Stomach (tissue), 9 donors: ENCODE measurements around the gene NCOA3. TPM values are rescaled to one million over a fixed set of nuclear protein-coding genes. Genes with fewer than 3 reads are reported as not detected.

Experiments
- DNase-seq, 2 donors: peaks; one replicate each; pipeline versions ENCODE4 v3.0.0 to v3.0.0-alpha.2; 2013 to 2019
- H3K27ac ChIP-seq, 5 donors: fragments of 200-600 bp in 4 of 5; sonication (generic) in 4 of 5; one replicate each; pipeline ENCODE4 v1.5.1; 2013 to 2019; ENCODE audit warnings: mild to moderate bottlenecking in 1 of 5, moderate library complexity in 1 of 5
- H3K27me3 ChIP-seq, 3 donors: fragments of 200-600 bp; sonication (generic); one replicate each; pipeline ENCODE4 v1.5.1; 2017 to 2019; ENCODE audit warnings: mixed run types in 1 of 3
- H3K36me3 ChIP-seq, 4 donors: fragments of 200-600 bp; sonication (generic); 1 replicate in 3 of 4; 2 replicates in 1 of 4; pipeline ENCODE4 v1.5.1; 2016 to 2019
- H3K4me1 ChIP-seq, 4 donors: fragments of 200-600 bp; sonication (generic); one replicate each; pipeline ENCODE4 v1.5.1; 2016 to 2019
- H3K4me3 ChIP-seq, 4 donors: fragments of 200-600 bp; sonication (generic) in 3 of 4; one replicate each; pipeline ENCODE4 v1.5.1; 2016 to 2019; ENCODE audit warnings: mild to moderate bottlenecking in 1 of 4
- H3K9me3 ChIP-seq, 4 donors: fragments of 200-600 bp; sonication (generic); one replicate each; pipeline ENCODE4 v1.5.1; 2016 to 2019
- EP300 ChIP-seq: sonication (generic); formaldehyde crosslinking; IDR thresholded peaks from one replicate; pipeline ENCODE4 v1.6.1; 2017; ENCODE audit warnings: antibody characterized with exemption
- POLR2A ChIP-seq, 4 donors: fragments of 450-650 bp; IDR thresholded peaks; one replicate each; pipeline ENCODE4 v1.6.1; 2016; ENCODE audit warnings: antibody characterized with exemption in 4 of 4, control low read depth in 2 of 4, mild to moderate bottlenecking in 1 of 4, moderate library complexity in 1 of 4
- POLR2AphosphoS5 ChIP-seq, 3 donors: sonication (generic); formaldehyde crosslinking; IDR thresholded peaks; one replicate each; pipeline ENCODE4 v1.6.1; 2016; ENCODE audit warnings: antibody characterized with exemption in 3 of 3
- WGBS, 5 donors: extraction: QIAGEN DNeasy Blood & Tissue Kit in 3 of 5; methylation state at CpG; one replicate each; pipeline versions ENCODE4 v1.1.5 to v1.1.7; 2013 to 2018; 5-methylcytosine and 5-hydroxymethylcytosine counted together
- intact Hi-C: fragments of 100-400 bp; cut with DNase I; formaldehyde crosslinking; loops from one replicate; pipeline ENCODE4 v1.15.1; 2023; ENCODE audit warnings: low total_unique reads
- polyA plus RNA-seq, 3 donors: library from polyadenylated mRNA; stranded (reverse); fragments of 200-250 nt; gene quantifications; one replicate each; pipeline ENCODE4 v1.2.3, GENCODE V29; 2013
- total RNA-seq, 5 donors: library from RNA; depleted of rRNA; stranded (reverse); fragments of >200 nt; gene quantifications; one replicate each; pipeline versions ENCODE4 v1.1.0 to v1.2.3, GENCODE V29; 2014 to 2016
- TF ChIP-seq, protein P1 (sequence below), 7 experiments: fragments of 450-650 bp in 4 of 7; fragments of 200-600 bp in 3 of 7; sonication (generic) in 3 of 7; IDR thresholded peaks; one replicate each; pipeline ENCODE4 v1.5.1; 2016 to 2019; ENCODE audit warnings: antibody characterized with exemption in 7 of 7, control low read depth in 2 of 7, mild to moderate bottlenecking in 1 of 7
- donor health status: healthy with polysubstance abuse.
- donor health status: Bipolar disorder and iron deficiency.
- donor health status: healthy.

Gene NCOA3
- total and polyA plus RNA-seq, 8 donors = 4.1 to 60.8 (median 16.3) TPM

DNA sequence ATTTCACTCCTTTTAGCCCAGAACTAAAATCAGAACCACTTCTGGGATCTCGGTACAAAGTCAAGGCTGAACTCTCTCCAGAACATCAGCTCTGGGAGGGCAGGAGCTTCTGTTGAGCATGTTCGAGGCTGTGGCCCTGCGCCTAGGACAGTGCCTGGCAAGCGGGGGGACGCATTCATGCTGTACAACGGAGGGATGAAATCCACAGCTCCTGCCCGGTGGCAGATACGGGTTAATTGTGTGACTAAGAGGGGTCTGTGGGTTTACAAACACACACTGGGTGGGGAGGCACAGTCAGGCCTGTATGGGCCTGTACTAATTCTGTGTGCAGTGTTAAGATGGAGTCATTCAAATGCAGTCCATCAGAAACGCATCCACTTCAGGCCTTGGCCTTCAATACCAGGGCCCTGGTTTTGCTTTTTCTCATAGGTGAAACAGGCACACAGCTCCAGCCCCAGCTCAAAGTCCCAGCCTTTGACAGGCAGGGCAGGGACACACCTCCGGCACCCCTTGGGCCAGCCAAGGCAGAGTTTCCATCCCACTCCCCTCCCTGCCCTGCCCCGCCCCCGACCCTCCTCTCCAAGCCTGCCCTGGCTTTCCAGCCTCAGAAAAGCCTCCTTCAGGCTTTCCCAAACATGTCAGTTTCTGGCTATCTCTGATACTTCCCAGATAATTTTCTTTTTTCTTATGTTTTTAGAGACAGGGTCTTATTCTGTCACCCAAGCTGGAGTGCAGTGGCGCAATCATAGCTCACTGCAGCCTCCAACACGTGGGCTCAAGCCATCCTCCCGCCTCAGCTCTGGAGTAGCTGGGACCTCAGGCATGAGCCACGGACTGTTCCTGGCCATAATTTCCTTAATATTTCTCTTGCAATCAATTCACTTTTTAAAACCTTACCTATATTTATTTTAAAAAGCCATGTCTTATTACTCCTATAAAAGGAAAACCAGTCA lies 173.8 kb downstream of the NCOA3 start:
- DNase-seq = no peak
- Histone ChIP-seq H3K4me1 (no peaks in the 10 kb centered on the region), H3K4me3 (no peak overlapping the region), H3K36me3 (peaks cover 0 to 38% (median 17%) of the 10 kb centered on the region in 4 donors), H3K27me3 (no peaks in the 10 kb centered on the region), H3K9me3 (no peaks in the 10 kb centered on the region), H3K27ac (no peak overlapping the region)
- intact Hi-C loops = loop anchor here (5.0 kb wide), 1 partner anchor 947 kb away; no protein-coding TSS in a partner anchor
- TF ChIP-seq, protein P1, sequence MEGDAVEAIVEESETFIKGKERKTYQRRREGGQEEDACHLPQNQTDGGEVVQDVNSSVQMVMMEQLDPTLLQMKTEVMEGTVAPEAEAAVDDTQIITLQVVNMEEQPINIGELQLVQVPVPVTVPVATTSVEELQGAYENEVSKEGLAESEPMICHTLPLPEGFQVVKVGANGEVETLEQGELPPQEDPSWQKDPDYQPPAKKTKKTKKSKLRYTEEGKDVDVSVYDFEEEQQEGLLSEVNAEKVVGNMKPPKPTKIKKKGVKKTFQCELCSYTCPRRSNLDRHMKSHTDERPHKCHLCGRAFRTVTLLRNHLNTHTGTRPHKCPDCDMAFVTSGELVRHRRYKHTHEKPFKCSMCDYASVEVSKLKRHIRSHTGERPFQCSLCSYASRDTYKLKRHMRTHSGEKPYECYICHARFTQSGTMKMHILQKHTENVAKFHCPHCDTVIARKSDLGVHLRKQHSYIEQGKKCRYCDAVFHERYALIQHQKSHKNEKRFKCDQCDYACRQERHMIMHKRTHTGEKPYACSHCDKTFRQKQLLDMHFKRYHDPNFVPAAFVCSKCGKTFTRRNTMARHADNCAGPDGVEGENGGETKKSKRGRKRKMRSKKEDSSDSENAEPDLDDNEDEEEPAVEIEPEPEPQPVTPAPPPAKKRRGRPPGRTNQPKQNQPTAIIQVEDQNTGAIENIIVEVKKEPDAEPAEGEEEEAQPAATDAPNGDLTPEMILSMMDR (IDR thresholded peaks at IDR 0.05) = no peak
- 85 to 92% (median 91%) methylated on average over 16 of the region's 16 CpGs for WGBS, 5 donors

DNA sequence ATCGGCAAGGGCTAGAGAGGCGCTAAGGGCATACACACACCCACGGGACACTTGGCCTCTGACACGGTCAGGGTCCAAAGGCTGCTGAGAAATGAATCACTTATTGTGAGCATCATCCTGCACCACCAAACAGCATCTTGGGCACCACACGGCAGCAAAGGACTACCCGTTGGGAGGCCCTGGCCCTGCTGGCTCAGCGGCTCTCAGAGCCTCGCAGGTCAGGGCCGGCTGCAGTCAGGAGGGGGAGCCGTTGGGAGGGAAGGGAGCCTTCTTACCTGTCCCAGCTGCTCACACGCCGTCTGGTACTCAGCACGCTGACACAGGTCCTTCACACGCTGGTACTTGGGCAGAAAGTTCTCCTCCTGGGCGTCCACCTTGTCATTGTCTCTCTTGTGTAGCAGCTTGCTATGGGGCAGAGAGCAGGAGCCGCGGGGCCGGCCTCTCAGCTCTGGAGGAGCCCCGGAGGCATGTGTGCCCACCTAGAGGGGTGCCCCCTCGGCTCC lies 174.6 kb downstream of the NCOA3 start:
- H3K9me3 ChIP-seq = no peaks in the 10 kb centered on the region
- H3K27me3 ChIP-seq = no peaks in the 10 kb centered on the region
- H3K4me1 ChIP-seq = no peaks in the 10 kb centered on the region
- TF ChIP-seq POLR2AphosphoS5 (IDR thresholded peaks at IDR 0.05) = no peak
- H3K27ac ChIP-seq = no peak overlapping the region
- WGBS, 5 donors = 83 to 88% (median 84%) methylated on average over 13 to 20 of the region's 20 CpGs
- intact Hi-C loops = loop anchor here (5.0 kb wide), 1 partner anchor 946 kb away; no protein-coding TSS in a partner anchor
- peaks cover 0 to 36% (median 17%) of the 10 kb centered on the region in 4 donors for H3K36me3 ChIP-seq
- H3K4me3 ChIP-seq = no peak overlapping the region
- DNase-seq = no peak

DNA sequence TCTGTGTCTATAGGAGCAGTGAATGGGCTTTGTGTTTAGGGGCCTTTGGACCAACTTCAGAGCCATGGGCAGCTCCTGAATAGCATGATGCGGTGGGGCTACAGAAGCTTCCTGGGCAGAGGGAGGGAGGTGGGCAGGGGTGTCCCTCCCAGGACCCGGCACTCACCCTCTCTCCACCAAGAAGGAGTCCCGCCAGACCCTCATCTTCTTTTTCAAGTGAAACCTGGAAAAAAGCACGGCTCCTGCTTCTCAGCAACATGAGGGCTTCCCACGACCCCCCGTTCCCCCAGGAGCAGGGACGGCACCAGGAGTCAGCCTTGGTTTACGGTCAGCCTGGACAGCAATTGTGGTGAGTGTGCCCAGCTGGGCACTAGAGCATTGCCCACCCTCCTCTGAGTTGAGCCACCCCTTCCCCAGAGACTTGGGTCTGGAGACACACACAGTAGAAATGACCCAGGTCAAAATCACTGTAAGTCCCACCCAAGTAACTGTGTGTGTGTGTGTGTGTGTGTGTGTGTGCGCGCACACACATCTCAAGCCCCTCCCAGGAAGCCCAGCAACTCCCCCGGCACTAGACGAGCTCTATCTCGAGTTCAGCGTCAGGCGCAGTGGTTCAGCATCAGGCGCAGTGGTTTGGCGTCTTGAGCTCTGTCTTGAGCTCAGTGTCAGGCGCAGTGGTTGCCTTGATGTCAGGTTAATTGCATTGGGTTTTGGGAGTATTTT lies 175.4 kb downstream of the NCOA3 start:
- Histone ChIP-seq H3K27me3 (no peaks in the 10 kb centered on the region), H3K9me3 (no peaks in the 10 kb centered on the region), H3K27ac (no peak overlapping the region), H3K4me3 (no peak overlapping the region), H3K36me3 (peaks cover 0 to 29% (median 12%) of the 10 kb centered on the region in 4 donors), H3K4me1 (no peaks in the 10 kb centered on the region)
- intact Hi-C loops = loop anchor here (5.0 kb wide), 1 partner anchor 945 kb away; no protein-coding TSS in a partner anchor
- DNase-seq = no peak
- 72 to 86% (median 84%) methylated on average over 16 to 18 of the region's 18 CpGs for WGBS, 5 donors
- TF ChIP-seq POLR2AphosphoS5 (IDR thresholded peaks at IDR 0.05) (no peak), POLR2A (IDR thresholded peaks at IDR 0.05) (no peak), EP300 (no peak)
- TF ChIP-seq, protein P1 (IDR thresholded peaks at IDR 0.05) = no peak

DNA sequence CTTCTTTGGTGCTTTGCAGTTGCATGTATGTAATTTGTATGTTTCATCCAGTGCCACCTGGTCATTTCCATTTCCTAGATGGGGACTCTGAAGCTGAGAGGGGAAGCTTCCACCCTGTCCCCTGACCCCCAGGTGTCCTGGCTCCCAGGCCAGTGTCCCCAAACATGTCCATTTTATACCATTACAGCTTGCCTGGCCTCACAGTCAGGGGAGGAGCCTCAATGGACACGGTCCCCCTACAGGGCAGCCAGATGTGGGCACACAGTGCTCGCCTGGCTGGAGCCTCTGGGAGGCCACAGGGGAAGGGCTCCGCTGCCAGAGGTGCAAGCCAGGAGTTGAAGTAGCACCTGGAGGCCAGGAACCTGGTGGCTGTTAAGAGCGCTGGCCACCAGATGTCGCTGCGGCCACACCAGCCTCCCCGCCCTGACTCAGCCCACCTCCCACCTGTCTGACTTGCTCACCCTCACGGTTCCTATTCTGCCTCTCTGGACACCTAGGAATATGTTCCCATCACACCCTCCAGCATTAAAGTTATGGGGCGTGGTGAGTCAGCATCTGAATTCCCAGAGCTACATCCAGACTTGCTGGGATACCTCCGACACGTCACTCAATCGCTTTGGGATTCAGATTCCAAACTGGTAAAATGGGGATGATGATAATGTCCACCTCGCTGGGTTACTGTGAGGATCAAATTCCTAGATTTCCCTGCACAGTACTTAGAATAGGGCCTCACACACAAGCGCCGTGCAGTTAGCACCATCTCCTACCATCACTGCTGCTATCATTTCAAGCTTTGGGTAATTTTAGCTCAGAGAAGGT lies 176.2 kb downstream of the NCOA3 start:
- intact Hi-C loops = loop anchor here (5.0 kb wide), 1 partner anchor 944 kb away; no protein-coding TSS in a partner anchor
- peaks cover 0 to 6% (median 2%) of the 10 kb centered on the region in 4 donors for H3K4me1 ChIP-seq
- 40 to 55% (median 42%) methylated on average over 13 to 15 of the region's 15 CpGs for WGBS, 5 donors
- peaks cover 0 to 29% (median 11%) of the 10 kb centered on the region in 4 donors for H3K36me3 ChIP-seq
- no peaks in the 10 kb centered on the region for H3K27me3 ChIP-seq
- no peak overlapping the region for H3K4me3 ChIP-seq
- no peak overlapping the region for H3K27ac ChIP-seq
- DNase-seq = peak; percentile 64 to 87
- no peaks in the 10 kb centered on the region for H3K9me3 ChIP-seq
- TF ChIP-seq, protein P1 (IDR thresholded peaks at IDR 0.05) = peak in 5 of 7 experiments; percentile 43 to 73 (median 68)
- TF ChIP-seq POLR2A (IDR thresholded peaks at IDR 0.05) (no peak), EP300 (no peak), POLR2AphosphoS5 (IDR thresholded peaks at IDR 0.05) (no peak)
